B cell (primary cell): ENCODE results near the gene GZMM. TPM values are rescaled to one million over a fixed set of nuclear protein-coding genes. Genes with fewer than 3 reads are reported as not detected.

Experiments
- ATAC-seq: fragments of 200-7000 bp; cut with Tn5 transposase; one replicate; pipeline ENCODE4 v1.10.0; 2021; ENCODE audit warnings: low read depth, mild to moderate bottlenecking, moderate number of reproducible peaks, moderate library complexity
- CTCF ChIA-PET: fragments of 350-600 bp; sonication (Branson Sonifier 250); formaldehyde crosslinking; loops from one replicate; lab custom pipeline; 2021; ENCODE audit warnings: antibody characterized with exemption, inconsistent platforms; lab: Charles Lee
- POLR2A ChIA-PET: fragments of 350-600 bp; sonication (Branson Sonifier 250); formaldehyde crosslinking; loops from one replicate; lab custom pipeline; 2021; ENCODE audit warnings: antibody characterized with exemption; lab: Charles Lee
- DNase-seq: peaks from one replicate; pipeline ENCODE4 v3.0.0; 2013
- H2AFZ ChIP-seq: 2 replicates; pipeline ENCODE4 v1.6.1; 2012; ENCODE audit warnings: mild to moderate bottlenecking, low read depth, low read length; ENCODE audit not compliant: insufficient read depth, poor library complexity, severe bottlenecking
- H3K27ac ChIP-seq, 2 donors: 1 replicate in 1 of 2; 2 replicates in 1 of 2; pipeline ENCODE4 v1.5.1; 2012 to 2013; ENCODE audit warnings: low read length in 2 of 2, mild to moderate bottlenecking in 2 of 2, moderate library complexity in 1 of 2
- H3K27me3 ChIP-seq, 4 experiments: fragments of 200-600 bp in 1 of 4; sonication (generic) in 1 of 4; replicated peaks in 1 of 4; 1 replicate in 2 of 4; 2 replicates in 2 of 4; pipeline versions ENCODE4 v1.6.1 to v1.7.0; 2013 to 2016; ENCODE audit warnings: low read length in 3 of 4, mild to moderate bottlenecking in 2 of 4, mixed read lengths in 1 of 4, moderate library complexity in 1 of 4; ENCODE audit not compliant: insufficient read depth in 4 of 4, control insufficient read depth in 3 of 4; ENCODE audit errors: control extremely low read depth in 1 of 4
- H3K36me3 ChIP-seq, 2 experiments: replicated peaks in 1 of 2; 1 replicate in 1 of 2; 2 replicates in 1 of 2; pipeline versions ENCODE4 v1.6.1 to v1.7.1; 2013; ENCODE audit warnings: low read length in 1 of 2; ENCODE audit not compliant: insufficient read depth in 2 of 2, control insufficient read depth in 1 of 2; ENCODE audit errors: control extremely low read depth in 1 of 2, extremely low read depth in 1 of 2
- H3K4me1 ChIP-seq, 2 donors: fragments of 200-600 bp in 1 of 2; sonication (generic) in 1 of 2; 1 replicate in 1 of 2; 2 replicates in 1 of 2; pipeline versions ENCODE4 v1.5.1 to v1.6.1; 2013 to 2017; ENCODE audit warnings: low read length in 2 of 2; ENCODE audit not compliant: control insufficient read depth in 2 of 2, insufficient read depth in 2 of 2
- H3K4me2 ChIP-seq: replicated peaks from 2 replicates; pipeline ENCODE3; 2012; ENCODE audit warnings: mild to moderate bottlenecking, low read depth, low read length; ENCODE audit not compliant: poor library complexity, severe bottlenecking
- H3K4me3 ChIP-seq, 5 experiments: fragments of 200-600 bp in 1 of 5; sonication (generic) in 1 of 5; 1 replicate in 3 of 5; 2 replicates in 2 of 5; pipeline versions ENCODE4 v1.5.1 to v1.7.0; 2011 to 2016; ENCODE audit warnings: low read length in 4 of 5, mild to moderate bottlenecking in 4 of 5, low read depth in 2 of 5, control low read depth in 1 of 5, moderate library complexity in 1 of 5; ENCODE audit not compliant: insufficient read depth in 1 of 5; ENCODE audit errors: control extremely low read depth in 1 of 5, extremely low read depth in 1 of 5
- H3K79me2 ChIP-seq: fragments of 200-600 bp; sonication (generic); one replicate; pipeline ENCODE4 v1.6.0; 2016; ENCODE audit warnings: low read length; ENCODE audit not compliant: control insufficient read depth, insufficient read depth
- H3K9ac ChIP-seq: fragments of 200-600 bp; sonication (generic); 2 replicates; pipeline ENCODE4 v1.6.1; 2017; ENCODE audit warnings: mild to moderate bottlenecking, low read length, moderate library complexity
- H3K9me3 ChIP-seq, 3 donors: one replicate each; pipeline versions ENCODE4 v1.6.1 to v1.7.1; 2013; ENCODE audit warnings: low read length in 2 of 3; ENCODE audit not compliant: control insufficient read depth in 2 of 3, insufficient read depth in 1 of 3; ENCODE audit errors: control extremely low read depth in 1 of 3
- H4K20me1 ChIP-seq: 2 replicates; pipeline ENCODE4 v1.6.0; 2012; ENCODE audit warnings: mild to moderate bottlenecking, low read length; ENCODE audit not compliant: insufficient read depth, control insufficient read depth, poor library complexity, severe bottlenecking
- H3K27ac Mint-ChIP-seq: one replicate; pipeline ENCODE4 v1.8.0; 2021; ENCODE audit warnings: mixed read lengths
- H3K27me3 Mint-ChIP-seq: one replicate; pipeline ENCODE4 v1.8.0; 2021; ENCODE audit warnings: mixed read lengths
- H3K4me1 Mint-ChIP-seq: one replicate; pipeline ENCODE4 v1.8.0; 2021; ENCODE audit warnings: mixed read lengths
- H3K4me3 Mint-ChIP-seq: one replicate; pipeline ENCODE4 v1.8.0; 2021; ENCODE audit warnings: mixed read lengths
- H3K9me3 Mint-ChIP-seq: one replicate; pipeline ENCODE4 v1.8.0; 2022; ENCODE audit warnings: mixed read lengths; ENCODE audit not compliant: insufficient read depth
- EZH2 ChIP-seq: IDR thresholded peaks from 2 replicates; pipeline ENCODE4 v1.6.1; 2012; ENCODE audit warnings: borderline replicate concordance, low read depth, mild to moderate bottlenecking, moderate library complexity, low read length; ENCODE audit not compliant: insufficient read depth, poor library complexity, severe bottlenecking
- WGBS: methylation state at CpG from one replicate; pipeline ENCODE4 v1.1.5; 2013; ENCODE audit warnings: missing lambda C conversion rate; ENCODE audit not compliant: insufficient coverage; 5-methylcytosine and 5-hydroxymethylcytosine counted together
- intact Hi-C: fragments of 100-400 bp; cut with micrococcal nuclease; formaldehyde crosslinking; loops from one replicate; pipeline ENCODE4 v1.10.0; 2022
- polyA plus RNA-seq: library from polyadenylated mRNA; depleted of rRNA; stranded (reverse); fragments of >200 nt; gene quantifications from 2 replicates; pipeline ENCODE4 v1.2.3, GENCODE V29; 2012
- total RNA-seq, 2 donors: library from RNA; stranded (reverse); fragments of 120-200 nt in 1 of 2; gene quantifications; 1 replicate in 1 of 2; 2 replicates in 1 of 2; pipeline versions ENCODE4 v1.2.3 to v1.2.4, GENCODE V29; 2013 to 2022
- TF ChIP-seq, protein P1 (sequence below): fragments of 200-600 bp; IDR thresholded peaks from one replicate; pipeline ENCODE4 v1.8.0; 2022; ENCODE audit warnings: antibody characterized with exemption, mild to moderate bottlenecking

GZMM gene
- total and polyA plus RNA-seq, 2 donors (not counting 1 experiment from before 2014, with no cell fraction given) = 2.1 TPM; not detected in 1

DNA sequence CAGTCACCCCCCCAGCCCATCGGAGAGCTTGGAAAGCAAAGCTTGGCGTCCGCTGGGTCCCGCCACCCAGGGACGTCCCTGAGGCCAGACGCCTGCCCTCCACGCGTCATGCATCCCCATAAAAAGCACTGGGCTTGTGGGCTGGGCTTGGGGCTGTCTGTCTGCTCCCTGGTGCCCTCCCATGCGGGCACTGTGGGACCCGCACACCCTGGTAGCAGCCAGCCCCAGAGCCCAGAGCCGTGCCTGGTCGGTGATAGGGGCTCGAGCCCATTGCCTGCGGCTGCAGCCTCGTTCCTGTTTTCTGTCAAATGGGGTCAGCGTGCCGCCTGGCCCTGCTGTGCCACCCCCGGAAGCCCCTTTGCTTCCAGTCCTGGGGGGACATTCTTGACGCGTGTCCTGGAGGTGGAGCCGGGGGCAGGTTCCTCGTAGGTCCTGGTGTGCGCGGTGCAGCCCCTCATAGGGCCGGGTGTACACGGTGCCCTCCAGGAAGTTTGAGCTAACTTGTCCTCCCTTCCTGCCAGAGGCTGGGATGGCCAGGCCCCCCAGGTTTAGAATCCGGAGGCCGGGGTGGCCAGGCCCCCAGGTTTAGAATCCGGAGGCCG lies 4.3 kb upstream of the GZMM start:
- TF ChIP-seq, protein P1, sequence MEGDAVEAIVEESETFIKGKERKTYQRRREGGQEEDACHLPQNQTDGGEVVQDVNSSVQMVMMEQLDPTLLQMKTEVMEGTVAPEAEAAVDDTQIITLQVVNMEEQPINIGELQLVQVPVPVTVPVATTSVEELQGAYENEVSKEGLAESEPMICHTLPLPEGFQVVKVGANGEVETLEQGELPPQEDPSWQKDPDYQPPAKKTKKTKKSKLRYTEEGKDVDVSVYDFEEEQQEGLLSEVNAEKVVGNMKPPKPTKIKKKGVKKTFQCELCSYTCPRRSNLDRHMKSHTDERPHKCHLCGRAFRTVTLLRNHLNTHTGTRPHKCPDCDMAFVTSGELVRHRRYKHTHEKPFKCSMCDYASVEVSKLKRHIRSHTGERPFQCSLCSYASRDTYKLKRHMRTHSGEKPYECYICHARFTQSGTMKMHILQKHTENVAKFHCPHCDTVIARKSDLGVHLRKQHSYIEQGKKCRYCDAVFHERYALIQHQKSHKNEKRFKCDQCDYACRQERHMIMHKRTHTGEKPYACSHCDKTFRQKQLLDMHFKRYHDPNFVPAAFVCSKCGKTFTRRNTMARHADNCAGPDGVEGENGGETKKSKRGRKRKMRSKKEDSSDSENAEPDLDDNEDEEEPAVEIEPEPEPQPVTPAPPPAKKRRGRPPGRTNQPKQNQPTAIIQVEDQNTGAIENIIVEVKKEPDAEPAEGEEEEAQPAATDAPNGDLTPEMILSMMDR = no peak
- no peak for TF ChIP-seq EZH2
- POLR2A ChIA-PET = no interaction called here

DNA sequence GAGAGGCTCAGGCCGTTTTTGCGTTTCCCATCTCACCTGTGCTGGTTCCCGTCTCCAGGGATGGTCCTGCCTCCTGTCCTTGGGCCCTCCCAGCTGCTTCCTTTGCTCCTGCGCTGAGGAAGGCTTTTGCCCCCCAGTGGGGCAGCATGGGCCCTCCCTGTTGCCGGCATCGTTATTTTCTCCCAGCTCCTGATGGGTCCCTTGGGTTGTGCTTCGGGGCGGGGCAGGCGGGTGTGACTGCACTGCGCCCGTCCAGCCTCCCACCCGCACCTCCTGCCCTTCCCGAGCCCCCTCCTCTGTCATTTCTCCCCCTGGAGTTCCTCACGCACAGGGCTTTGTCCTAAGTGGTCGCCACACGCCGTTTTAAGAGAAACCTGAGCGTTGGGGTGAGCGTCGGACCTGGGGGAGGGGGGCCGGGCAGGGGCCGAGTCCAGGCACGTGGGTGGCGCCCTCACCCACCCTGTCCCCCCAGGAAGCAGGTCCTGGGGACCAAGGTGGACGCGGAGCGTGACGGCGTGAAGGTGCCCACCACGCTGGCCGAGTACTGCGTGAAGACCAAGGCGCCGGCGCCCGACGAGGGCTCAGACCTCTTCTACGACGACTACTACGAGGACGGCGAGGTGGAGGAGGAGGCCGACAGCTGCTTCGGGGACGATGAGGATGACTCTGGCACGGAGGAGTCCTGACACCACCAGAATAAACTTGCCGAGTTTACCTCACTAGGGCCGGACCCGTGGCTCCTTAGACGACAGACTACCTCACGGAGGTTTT lies 2.8 kb upstream of the GZMM start:
- H3K79me2 ChIP-seq = peaks cover 6% of the 10 kb centered on the region
- H3K27me3 Mint-ChIP-seq = no peaks in the 10 kb centered on the region
- no peaks in the 10 kb centered on the region for H3K27me3 ChIP-seq
- no peaks in the 10 kb centered on the region for H3K4me1 ChIP-seq
- no peak overlapping the region for H3K27ac ChIP-seq
- H3K4me1 Mint-ChIP-seq = no peaks in the 10 kb centered on the region
- H3K9me3 Mint-ChIP-seq = no peaks in the 10 kb centered on the region
- H4K20me1 ChIP-seq = peaks cover 25% of the 10 kb centered on the region
- H3K4me2 ChIP-seq = no peak overlapping the region
- CTCF ChIA-PET = no interaction called here
- DNase-seq (no peak), ATAC-seq (no peak)
- WGBS = 95% methylated on average over 50 of the region's 51 CpGs
- peaks cover 0 to 21% of the 10 kb centered on the region in 2 experiments for H3K36me3 ChIP-seq
- POLR2A ChIA-PET = no interaction called here
- H3K9me3 ChIP-seq = no peaks in the 10 kb centered on the region
- intact Hi-C loops = no loop called here
- no peak for TF ChIP-seq EZH2
- TF ChIP-seq, protein P1 = no peak
- no peak overlapping the region for H2AFZ ChIP-seq
- no peak overlapping the region for H3K27ac Mint-ChIP-seq
- no peak overlapping the region for H3K4me3 ChIP-seq
- H3K9ac ChIP-seq = no peak overlapping the region
- H3K4me3 Mint-ChIP-seq = no peak overlapping the region

More for the DNA sequence above, 4.3 kb upstream of the GZMM start:
- DNase-seq (no peak), ATAC-seq (no peak)
- H3K27ac ChIP-seq = no peak overlapping the region
- intact Hi-C loops = no loop called here
- H3K79me2 ChIP-seq = peaks cover 19% of the 10 kb centered on the region
- H3K4me3 Mint-ChIP-seq = no peak overlapping the region
- WGBS = 93% methylated on average over 26 of the region's 30 CpGs
- no peaks in the 10 kb centered on the region for H3K9me3 ChIP-seq
- peaks cover 41% of the 10 kb centered on the region for H4K20me1 ChIP-seq
- H3K9ac ChIP-seq = no peak overlapping the region
- peaks cover 0 to 25% of the 10 kb centered on the region in 2 experiments for H3K36me3 ChIP-seq
- no peaks in the 10 kb centered on the region for H3K4me1 ChIP-seq
- H3K4me3 ChIP-seq = no peak overlapping the region
- H3K27me3 ChIP-seq = no peaks in the 10 kb centered on the region
- no peaks in the 10 kb centered on the region for H3K9me3 Mint-ChIP-seq
- CTCF ChIA-PET = no interaction called here
- H3K4me1 Mint-ChIP-seq = peaks cover 2% of the 10 kb centered on the region
- H3K4me2 ChIP-seq = no peak overlapping the region
- H3K27ac Mint-ChIP-seq = no peak overlapping the region
- no peak overlapping the region for H2AFZ ChIP-seq
- H3K27me3 Mint-ChIP-seq = no peaks in the 10 kb centered on the region
